SK-N-SH treated with all-trans-retinoic acid at 6 μM for 48 hours (cell line): Measurements from ENCODE around the gene SNRNP25.

Experiments
- ESRRG ChIP-seq: fragments of 250-450 bp; sonication (Bioruptor Pico); IDR thresholded peaks from 2 replicates; pipeline ENCODE4 v1.6.1; 2021; ENCODE audit warnings: mild to moderate bottlenecking
- PATZ1 ChIP-seq: fragments of 250-450 bp; sonication (Bioruptor Pico); IDR thresholded peaks from 2 replicates; pipeline ENCODE4 v1.8.0; 2020; ENCODE audit warnings: mild to moderate bottlenecking, moderate library complexity, borderline replicate concordance

GRCh38 chr16:38941-39892 lies 14.4 kb upstream of the SNRNP25 start:
- TF ChIP-seq PATZ1 (CRISPR knock-in tag) (no peak), ESRRG (no peak)
